Spleen (tissue), 11 donors: ENCODE measurements around the gene ZCRB1. TPM values are rescaled to one million over a fixed set of nuclear protein-coding genes. Genes with fewer than 3 reads are reported as not detected.

ENCODE experiments used
- DNase-seq: peaks from one replicate; pipeline ENCODE4 v3.0.0-alpha.2; 2020
- H3K27ac ChIP-seq, 8 donors: fragments of 200-600 bp; sonication (generic) in 7 of 8; 1 replicate in 4 of 8; 2 replicates in 4 of 8; pipeline versions ENCODE4 v1.5.0 to v1.8.0; 2016 to 2021; ENCODE audit warnings: inconsistent platforms in 4 of 8, mild to moderate bottlenecking in 4 of 8, moderate library complexity in 1 of 8
- H3K27me3 ChIP-seq, 7 donors: fragments of 200-600 bp; sonication (generic) in 6 of 7; replicated peaks in 1 of 7; 1 replicate in 4 of 7; 2 replicates in 3 of 7; pipeline versions ENCODE4 v1.5.0 to v1.8.0; 2016 to 2021; ENCODE audit warnings: inconsistent platforms in 3 of 7, mild to moderate bottlenecking in 1 of 7
- H3K36me3 ChIP-seq, 6 donors: fragments of 200-600 bp; sonication (generic) in 5 of 6; 1 replicate in 4 of 6; 2 replicates in 2 of 6; pipeline versions ENCODE4 v1.5.0 to v1.8.0; 2016 to 2021; ENCODE audit warnings: inconsistent platforms in 2 of 6
- H3K4me1 ChIP-seq, 6 donors: fragments of 200-600 bp; sonication (generic) in 5 of 6; 1 replicate in 3 of 6; 2 replicates in 3 of 6; pipeline versions ENCODE4 v1.5.0 to v1.8.0; 2016 to 2021; ENCODE audit warnings: inconsistent platforms in 3 of 6
- H3K4me3 ChIP-seq, 8 donors: fragments of 200-600 bp; sonication (generic) in 7 of 8; 1 replicate in 4 of 8; 2 replicates in 4 of 8; pipeline versions ENCODE4 v1.5.0 to v1.8.0; 2016 to 2021; ENCODE audit warnings: inconsistent platforms in 4 of 8, mild to moderate bottlenecking in 4 of 8, moderate library complexity in 2 of 8
- H3K9me3 ChIP-seq, 8 donors: fragments of 200-600 bp; sonication (generic) in 7 of 8; 1 replicate in 4 of 8; 2 replicates in 4 of 8; pipeline versions ENCODE4 v1.5.0 to v1.8.0; 2016 to 2021; ENCODE audit warnings: inconsistent platforms in 4 of 8
- POLR2A ChIP-seq, 3 donors: fragments of 450-650 bp; IDR thresholded peaks; one replicate each; pipeline ENCODE4 v1.5.1; 2017; ENCODE audit warnings: antibody characterized with exemption in 3 of 3, mild to moderate bottlenecking in 1 of 3
- POLR2AphosphoS5 ChIP-seq, 3 donors: sonication (generic); formaldehyde crosslinking; IDR thresholded peaks; one replicate each; pipeline ENCODE4 v1.5.1; 2017; ENCODE audit warnings: antibody characterized with exemption in 3 of 3
- WGBS, 5 donors: extraction: QIAGEN DNeasy Blood & Tissue Kit in 3 of 5; methylation state at CpG; one replicate each; pipeline versions ENCODE4 v1.1.5 to v1.1.7; 2013 to 2018; 5-methylcytosine and 5-hydroxymethylcytosine counted together
- intact Hi-C: fragments of 100-400 bp; cut with DNase I; formaldehyde crosslinking; loops from one replicate; pipeline ENCODE4 v1.15.0; 2023; ENCODE audit warnings: low total_unique reads
- polyA plus RNA-seq, 3 donors: library from polyadenylated mRNA; stranded (reverse); fragments of 200-250 nt; gene quantifications; one replicate each; pipeline ENCODE4 v1.2.1, GENCODE V29; 2013
- total RNA-seq, 7 donors: library from RNA; depleted of rRNA in 3 of 7; stranded (reverse); fragments of >200 nt in 3 of 7; fragmentation: NEBNext Ultra II Directional in 4 of 7; extraction: Animal tissue kit (Norgen Biotek cat#: 25700) in 4 of 7; gene quantifications; one replicate each; pipeline versions ENCODE4 v1.1.0 to v1.2.1, GENCODE V29; 2016 to 2021
- TF ChIP-seq, protein P1 (sequence below), 11 experiments: fragments of 200-600 bp in 7 of 11; fragments of 450-650 bp in 4 of 11; sonication (generic) in 4 of 11; IDR thresholded peaks in 8 of 11; conservative IDR thresholded peaks in 3 of 11; 1 replicate in 7 of 11; 2 replicates in 4 of 11; pipeline versions ENCODE4 v1.4.0 to v1.8.0; 2016 to 2021; ENCODE audit warnings: antibody characterized with exemption in 11 of 11, inconsistent platforms in 4 of 11, mild to moderate bottlenecking in 1 of 11
- donor health status: healthy with polysubstance abuse.
- donor health status: DM: no; HTN: no; CAD: no; lungs with moderate emphysema.
- donor health status: DM: no; HTN: no; CAD: no.
- donor health status: Bipolar disorder and iron deficiency.
- donor health status: healthy.
- donor health status: DM: no; HTN: no; CAD: no.
- donor health status: DM: yes; HTN: yes; CAD: no.

The ZCRB1 gene
- total and polyA plus RNA-seq, 10 donors: 27.2 to 43.0 (median 31.3) TPM

DNA sequence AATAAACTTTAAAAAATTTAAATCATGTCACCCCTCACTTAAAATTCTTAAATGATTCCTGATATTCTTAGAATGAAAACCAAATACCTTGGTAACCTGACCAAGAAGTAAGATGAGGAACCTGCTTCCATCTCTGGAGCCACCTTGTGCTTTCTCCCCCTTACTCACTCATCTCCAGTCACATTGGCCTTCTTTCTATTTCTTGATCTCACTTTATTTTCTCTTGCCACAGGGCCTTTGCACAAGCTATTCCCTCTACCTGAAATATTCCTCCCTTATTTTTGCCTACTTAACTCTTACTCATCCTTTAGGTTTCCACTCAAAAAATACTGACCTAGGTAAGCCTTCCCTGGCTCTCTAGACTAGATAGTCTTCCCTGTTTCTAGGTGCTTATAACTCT lies 5.1 kb downstream of the ZCRB1 start:
- Histone ChIP-seq H3K27me3 (no peaks in the 10 kb centered on the region), H3K4me1 (peaks cover 5 to 19% (median 11%) of the 10 kb centered on the region in 6 donors), H3K27ac (no peak overlapping the region), H3K9me3 (no peaks in the 10 kb centered on the region), H3K4me3 (no peak overlapping the region), H3K36me3 (peaks cover 0 to 70% (median 21%) of the 10 kb centered on the region in 6 donors)
- intact Hi-C loops: no loop called here
- no peak for DNase-seq
- no peak for TF ChIP-seq POLR2AphosphoS5 (IDR thresholded peaks at IDR 0.05)
- no peak for TF ChIP-seq POLR2A (IDR thresholded peaks at IDR 0.05)
- TF ChIP-seq, protein P1, sequence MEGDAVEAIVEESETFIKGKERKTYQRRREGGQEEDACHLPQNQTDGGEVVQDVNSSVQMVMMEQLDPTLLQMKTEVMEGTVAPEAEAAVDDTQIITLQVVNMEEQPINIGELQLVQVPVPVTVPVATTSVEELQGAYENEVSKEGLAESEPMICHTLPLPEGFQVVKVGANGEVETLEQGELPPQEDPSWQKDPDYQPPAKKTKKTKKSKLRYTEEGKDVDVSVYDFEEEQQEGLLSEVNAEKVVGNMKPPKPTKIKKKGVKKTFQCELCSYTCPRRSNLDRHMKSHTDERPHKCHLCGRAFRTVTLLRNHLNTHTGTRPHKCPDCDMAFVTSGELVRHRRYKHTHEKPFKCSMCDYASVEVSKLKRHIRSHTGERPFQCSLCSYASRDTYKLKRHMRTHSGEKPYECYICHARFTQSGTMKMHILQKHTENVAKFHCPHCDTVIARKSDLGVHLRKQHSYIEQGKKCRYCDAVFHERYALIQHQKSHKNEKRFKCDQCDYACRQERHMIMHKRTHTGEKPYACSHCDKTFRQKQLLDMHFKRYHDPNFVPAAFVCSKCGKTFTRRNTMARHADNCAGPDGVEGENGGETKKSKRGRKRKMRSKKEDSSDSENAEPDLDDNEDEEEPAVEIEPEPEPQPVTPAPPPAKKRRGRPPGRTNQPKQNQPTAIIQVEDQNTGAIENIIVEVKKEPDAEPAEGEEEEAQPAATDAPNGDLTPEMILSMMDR (IDR thresholded peaks at IDR 0.05 in 8 of 11, conservative IDR thresholded peaks at IDR 0.05 in 3 of 11): no peak

DNA sequence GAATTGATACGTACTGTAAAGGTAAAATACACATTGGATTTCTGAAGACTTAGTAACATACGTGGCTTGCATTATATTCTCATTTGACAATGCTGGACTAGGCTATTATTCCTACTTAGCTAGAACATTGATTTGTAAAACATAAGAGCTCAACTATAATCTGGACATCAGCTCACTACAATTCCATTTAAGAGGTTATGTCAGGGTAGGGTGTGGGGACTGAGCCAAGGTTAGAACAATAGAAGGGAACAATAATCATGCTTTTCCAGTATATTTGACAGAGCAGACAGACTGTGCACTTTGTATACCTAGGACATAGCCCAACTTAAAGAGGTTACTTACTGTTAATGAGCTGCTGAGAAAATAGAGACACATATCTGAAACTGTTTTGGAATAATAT lies 10.8 kb downstream of the ZCRB1 start:
- DNase-seq: no peak
- WGBS, 5 donors: 92 to 97% (median 95%) methylated on average over 2 of the region's 2 CpGs
- Histone ChIP-seq H3K9me3 (no peaks in the 10 kb centered on the region), H3K36me3 (peaks cover 0 to 86% (median 45%) of the 10 kb centered on the region in 6 donors), H3K27ac (no peak overlapping the region), H3K27me3 (no peaks in the 10 kb centered on the region), H3K4me3 (no peak overlapping the region), H3K4me1 (no peaks in the 10 kb centered on the region)
- intact Hi-C loops: no loop called here
- TF ChIP-seq, protein P1 (IDR thresholded peaks at IDR 0.05 in 8 of 11, conservative IDR thresholded peaks at IDR 0.05 in 3 of 11): no peak
- TF ChIP-seq POLR2AphosphoS5 (IDR thresholded peaks at IDR 0.05): no peak

DNA sequence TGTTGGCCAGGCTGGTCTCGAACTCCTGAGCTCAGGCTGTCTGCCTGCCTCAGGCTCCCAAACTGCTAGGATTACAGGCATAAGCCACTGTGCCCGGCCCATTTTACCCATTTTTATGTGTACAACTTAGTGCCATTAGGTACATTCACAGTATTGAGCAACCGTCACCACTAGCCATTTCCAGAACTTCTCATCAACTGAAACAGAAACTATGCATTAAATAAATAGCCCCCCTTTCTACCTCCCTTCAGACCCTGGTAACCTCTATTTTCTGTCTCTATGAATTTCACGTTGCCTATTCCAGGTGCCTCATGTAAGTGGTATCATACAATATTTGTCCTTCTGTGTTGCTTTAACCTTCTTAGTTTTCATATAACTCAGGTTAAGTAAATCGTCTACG lies 15.9 kb downstream of the ZCRB1 start:
- Histone ChIP-seq H3K27me3 (no peaks in the 10 kb centered on the region), H3K4me1 (no peaks in the 10 kb centered on the region), H3K9me3 (no peaks in the 10 kb centered on the region), H3K4me3 (no peak overlapping the region), H3K36me3 (peaks cover 0 to 44% (median 25%) of the 10 kb centered on the region in 6 donors), H3K27ac (no peak overlapping the region)
- 79 to 92% (median 90%) methylated on average over 6 of the region's 6 CpGs for WGBS, 5 donors
- TF ChIP-seq, protein P1 (IDR thresholded peaks at IDR 0.05 in 8 of 11, conservative IDR thresholded peaks at IDR 0.05 in 3 of 11): no peak
- no peak for DNase-seq
- intact Hi-C loops: no loop called here

DNA sequence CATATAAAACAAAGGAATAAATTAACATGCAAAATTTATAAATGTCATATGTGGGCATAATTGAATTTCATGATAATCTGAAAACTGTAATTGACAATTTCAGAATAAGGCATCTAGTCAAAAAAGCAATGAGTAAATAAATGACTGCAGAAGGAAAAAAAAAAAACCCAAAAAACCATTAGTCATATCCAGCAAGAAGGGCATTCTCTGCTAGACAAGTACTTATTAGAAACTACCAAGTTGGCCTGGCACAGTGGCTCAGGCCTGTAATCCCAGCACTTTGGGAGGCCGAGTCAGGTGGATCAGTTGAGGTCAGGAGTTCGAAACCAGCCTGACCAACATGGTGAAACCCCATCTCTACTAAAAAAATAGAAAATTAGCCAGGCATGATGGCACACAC lies 17.5 kb downstream of the ZCRB1 start:
- intact Hi-C loops: no loop called here
- Histone ChIP-seq H3K27me3 (no peaks in the 10 kb centered on the region), H3K9me3 (no peaks in the 10 kb centered on the region), H3K27ac (no peak overlapping the region), H3K36me3 (peaks cover 0 to 29% (median 17%) of the 10 kb centered on the region in 6 donors), H3K4me1 (no peaks in the 10 kb centered on the region), H3K4me3 (no peak overlapping the region)
- WGBS, 5 donors: 90 to 98% (median 97%) methylated on average over 2 of the region's 2 CpGs
- TF ChIP-seq, protein P1 (IDR thresholded peaks at IDR 0.05 in 8 of 11, conservative IDR thresholded peaks at IDR 0.05 in 3 of 11): no peak
- TF ChIP-seq POLR2AphosphoS5 (IDR thresholded peaks at IDR 0.05): no peak
- DNase-seq: no peak
